GM19035 (cell line): ENCODE data around the gene TFDP1.

Experiments used
- ATAC-seq: cut with Tn5 transposase; IDR thresholded peaks from one replicate; pipeline ENCODE4 v1.9.1; 2021; ENCODE audit not compliant: unreplicated experiment

TFDP1 gene

DNA sequence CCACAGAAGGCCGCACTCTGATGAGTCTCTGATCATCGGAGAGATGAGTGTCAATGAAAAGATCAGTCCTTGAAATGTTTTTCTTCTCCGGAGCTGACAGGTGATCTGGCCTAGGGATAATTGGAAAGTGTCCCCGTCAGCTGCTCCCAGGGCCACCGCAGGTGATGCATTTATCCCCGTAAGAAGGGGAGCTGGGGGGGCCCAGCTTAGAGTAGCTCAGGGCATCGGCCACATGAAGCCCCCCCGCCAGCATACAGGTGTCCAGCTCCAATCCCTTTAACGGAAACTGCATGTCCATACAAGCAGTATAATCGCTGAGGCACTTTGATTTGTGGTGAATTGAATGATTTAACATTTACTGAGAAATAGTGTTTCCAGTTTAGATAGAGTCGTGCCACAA, 45.7 kb downstream of the TFDP1 start:
- ATAC-seq: no peak

DNA sequence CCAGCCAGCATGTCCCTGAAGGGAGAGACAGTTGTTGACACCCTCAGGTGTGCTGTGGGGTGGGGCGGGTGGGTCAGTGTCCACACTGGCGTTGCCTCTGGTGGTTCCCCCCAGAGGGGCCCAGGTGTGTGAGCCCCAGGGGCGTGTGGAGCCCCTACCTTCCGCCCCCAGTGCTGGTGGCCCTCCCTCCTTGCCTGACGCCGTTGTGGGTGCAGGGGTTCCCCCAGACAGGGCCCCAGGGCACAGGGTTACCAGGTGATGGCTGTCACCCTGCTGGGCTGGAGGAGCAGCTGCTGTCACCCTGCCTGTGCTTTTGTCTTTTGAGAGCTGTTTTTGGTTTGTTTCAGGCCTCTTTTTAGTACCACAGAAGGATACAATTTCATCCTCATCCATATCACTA, 46.3 kb downstream of the TFDP1 start:
- no peak for ATAC-seq

DNA sequence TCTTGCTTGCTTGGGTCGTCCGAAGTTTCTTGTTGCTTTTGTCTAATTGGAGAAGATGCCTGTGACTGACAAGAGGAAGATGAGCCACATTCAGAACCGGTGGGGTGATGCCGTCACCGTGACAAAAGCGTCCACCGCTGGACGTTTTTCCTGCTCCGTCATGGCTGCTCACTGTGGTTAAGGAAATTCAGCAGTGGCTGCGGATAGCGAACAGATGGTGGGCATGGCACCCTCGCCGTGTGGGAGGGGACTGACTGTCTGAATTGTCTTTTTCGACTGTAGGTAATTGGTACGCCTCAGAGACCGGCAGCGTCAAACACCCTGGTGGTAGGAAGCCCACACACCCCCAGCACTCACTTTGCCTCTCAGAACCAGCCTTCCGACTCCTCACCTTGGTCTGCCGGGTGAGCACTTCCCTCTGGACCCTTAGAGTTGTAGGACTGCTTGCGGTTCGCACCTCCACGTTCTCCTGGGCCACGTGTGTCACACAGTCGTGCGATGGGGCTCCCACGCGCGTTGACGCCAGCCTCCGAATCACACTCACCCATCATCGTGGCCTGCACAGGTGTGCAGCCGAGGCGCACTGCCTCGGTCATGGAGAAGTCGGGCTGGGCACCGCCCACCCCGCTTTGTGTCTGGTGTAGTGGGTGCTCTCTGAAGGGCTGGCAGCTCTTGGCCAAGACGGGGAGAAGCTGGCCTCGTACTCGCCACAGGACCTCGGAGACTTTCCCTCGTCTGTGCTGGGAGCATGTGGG, 47.0 kb downstream of the TFDP1 start:
- ATAC-seq: no peak

DNA sequence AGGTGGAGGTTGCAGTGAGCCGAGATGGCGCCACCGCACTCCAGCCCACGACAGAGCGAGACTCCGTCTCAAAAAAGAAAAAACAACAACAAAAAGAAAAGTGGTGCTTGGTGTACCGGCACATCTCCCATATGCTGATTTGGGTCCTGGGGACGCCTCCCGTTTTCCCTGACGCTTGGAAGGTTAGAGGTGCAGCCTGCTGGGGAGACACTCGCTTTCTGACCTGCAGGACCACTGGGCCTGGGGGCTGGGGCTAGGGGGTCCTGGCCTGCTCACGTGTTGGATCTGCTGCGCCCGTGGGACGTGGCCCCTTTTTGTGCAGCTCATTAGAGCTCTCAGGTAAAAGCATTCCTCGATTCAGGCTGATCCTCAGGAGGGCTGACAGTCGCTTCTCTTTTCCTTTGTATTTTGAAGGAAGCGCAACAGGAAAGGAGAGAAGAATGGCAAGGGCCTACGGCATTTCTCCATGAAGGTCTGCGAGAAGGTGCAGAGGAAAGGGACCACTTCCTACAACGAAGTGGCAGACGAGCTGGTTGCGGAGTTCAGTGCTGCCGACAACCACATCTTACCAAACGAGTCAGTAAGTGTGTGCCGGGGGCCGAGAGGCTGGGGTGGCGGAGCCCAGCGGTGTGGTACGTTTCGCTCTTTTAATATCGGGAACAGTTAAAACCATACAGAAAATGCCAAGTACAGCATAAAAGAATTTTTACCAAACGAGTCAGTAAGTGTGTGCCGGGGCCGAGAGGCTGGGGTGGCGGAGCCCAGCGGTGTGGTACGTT, 48.3 kb downstream of the TFDP1 start:
- no peak for ATAC-seq

DNA sequence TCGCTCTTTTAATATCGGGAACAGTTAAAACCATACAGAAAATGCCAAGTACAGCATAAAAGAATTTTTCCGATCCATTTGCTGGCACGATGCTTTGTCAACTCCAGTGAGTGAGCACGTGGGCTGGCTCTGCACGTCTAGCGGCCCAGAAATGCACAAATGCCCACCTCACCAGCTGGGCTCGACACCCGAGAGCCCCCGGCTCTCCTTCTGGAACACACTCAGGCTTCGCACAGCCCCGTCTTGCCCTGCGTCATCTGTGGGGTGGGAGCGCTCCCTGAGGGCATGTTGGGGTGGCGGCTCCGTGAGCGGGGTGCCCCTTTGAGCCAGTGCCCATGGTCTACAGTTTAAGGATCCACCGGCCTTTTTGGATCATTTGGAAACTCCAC, 48.9 kb downstream of the TFDP1 start:
- no peak for ATAC-seq

DNA sequence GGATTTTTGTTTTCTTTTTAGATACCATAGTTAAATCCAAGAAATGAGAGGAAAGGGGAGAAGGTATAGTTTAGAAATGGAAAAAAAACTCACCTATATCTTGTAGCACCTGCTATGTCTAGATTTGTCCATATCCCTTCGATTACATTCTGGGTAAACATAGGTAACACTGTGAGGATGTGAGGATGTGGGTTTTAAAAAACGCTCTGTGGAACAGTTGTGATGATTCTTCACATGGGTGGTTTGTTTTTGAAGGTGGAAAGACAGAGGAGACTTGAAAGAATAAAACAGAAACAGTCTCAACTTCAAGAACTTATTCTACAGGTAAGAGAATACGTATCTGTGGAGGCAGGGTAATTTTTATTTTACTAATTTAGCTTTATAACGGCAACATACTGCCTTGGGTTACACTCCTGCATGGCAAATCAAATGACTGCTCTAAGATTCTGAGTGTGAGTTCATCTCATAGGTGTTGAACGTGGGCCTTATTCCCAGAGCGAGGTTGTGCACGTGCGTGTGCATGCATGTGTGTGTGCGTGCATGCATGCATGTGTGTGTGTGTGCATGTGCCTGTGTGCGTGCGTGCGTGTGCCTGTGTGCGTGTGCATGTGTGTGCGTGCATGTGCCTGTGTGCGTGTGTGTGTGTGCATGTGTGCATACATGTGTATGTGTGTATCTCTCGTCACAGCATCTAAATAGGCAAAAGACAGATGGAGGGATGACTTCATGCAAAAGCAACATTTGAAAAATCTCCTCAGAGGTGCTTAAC, 49.9 kb downstream of the TFDP1 start:
- ATAC-seq: no peak

DNA sequence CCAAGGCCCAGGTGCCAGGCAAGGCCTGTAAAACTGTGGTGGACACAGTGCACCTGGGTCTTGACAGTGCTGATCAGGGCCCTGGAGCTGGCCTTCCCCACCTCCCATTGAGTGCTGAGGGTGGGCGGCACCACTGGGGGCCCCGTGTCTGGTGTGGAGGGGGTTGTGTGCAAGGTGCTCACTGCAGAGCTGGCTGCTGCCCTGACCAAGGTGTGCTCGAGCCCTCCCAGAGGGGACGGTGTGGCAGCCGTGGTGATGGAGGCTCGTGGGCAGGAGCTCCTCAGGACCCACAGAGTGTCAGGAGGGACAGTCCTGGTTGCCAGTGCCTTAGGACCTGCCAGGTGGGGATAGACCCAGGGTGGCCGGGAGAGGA, 50.5 kb downstream of the TFDP1 start:
- ATAC-seq: no peak

DNA sequence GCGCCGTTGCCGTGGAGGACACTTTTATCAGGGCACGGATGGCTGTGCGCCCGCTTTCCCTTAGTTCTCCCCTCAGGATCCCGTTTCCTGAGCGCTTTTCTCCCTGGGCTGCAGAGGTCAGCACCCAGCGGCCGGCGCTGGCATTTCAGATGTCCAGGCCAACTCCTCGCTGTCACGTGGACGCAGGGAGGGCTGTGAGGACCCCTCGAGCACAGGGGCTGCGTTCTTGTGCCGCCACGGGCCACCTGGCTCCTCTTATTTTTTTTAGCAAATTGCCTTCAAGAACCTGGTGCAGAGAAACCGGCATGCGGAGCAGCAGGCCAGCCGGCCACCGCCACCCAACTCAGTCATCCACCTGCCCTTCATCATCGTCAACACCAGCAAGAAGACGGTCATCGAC, 51.2 kb downstream of the TFDP1 start:
- no peak for ATAC-seq

DNA sequence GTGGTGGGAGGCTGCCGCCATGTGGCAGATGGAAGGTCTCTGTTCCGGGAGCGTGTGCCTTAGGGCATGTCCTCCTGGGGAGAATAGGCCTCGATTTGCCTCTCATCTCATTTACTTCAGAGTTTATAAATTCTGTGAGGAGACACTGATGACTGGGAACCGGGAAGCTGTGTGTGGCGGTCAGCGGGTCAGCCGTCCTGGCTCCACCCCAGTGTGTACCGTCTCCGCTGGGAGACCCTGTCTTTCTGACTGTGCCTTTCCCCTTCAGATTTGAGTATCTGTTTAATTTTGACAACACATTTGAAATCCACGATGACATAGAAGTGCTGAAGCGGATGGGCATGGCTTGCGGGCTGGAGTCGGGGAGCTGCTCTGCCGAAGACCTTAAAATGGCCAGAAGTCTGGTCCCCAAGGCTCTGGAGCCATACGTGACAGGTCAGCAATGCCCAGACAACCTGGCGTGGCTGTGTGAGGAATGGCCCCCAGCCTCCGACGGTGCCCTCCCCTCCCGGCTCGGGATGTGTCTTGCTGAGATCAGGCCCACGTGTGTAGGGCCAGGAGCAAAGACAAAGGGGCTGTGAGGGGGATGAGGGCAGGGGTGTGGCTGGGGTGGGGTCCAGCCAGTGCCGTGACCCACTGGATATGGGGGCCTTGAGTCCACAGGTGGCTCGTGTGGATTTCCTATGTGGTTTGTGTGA, 51.9 kb downstream of the TFDP1 start:
- ATAC-seq: no peak

DNA sequence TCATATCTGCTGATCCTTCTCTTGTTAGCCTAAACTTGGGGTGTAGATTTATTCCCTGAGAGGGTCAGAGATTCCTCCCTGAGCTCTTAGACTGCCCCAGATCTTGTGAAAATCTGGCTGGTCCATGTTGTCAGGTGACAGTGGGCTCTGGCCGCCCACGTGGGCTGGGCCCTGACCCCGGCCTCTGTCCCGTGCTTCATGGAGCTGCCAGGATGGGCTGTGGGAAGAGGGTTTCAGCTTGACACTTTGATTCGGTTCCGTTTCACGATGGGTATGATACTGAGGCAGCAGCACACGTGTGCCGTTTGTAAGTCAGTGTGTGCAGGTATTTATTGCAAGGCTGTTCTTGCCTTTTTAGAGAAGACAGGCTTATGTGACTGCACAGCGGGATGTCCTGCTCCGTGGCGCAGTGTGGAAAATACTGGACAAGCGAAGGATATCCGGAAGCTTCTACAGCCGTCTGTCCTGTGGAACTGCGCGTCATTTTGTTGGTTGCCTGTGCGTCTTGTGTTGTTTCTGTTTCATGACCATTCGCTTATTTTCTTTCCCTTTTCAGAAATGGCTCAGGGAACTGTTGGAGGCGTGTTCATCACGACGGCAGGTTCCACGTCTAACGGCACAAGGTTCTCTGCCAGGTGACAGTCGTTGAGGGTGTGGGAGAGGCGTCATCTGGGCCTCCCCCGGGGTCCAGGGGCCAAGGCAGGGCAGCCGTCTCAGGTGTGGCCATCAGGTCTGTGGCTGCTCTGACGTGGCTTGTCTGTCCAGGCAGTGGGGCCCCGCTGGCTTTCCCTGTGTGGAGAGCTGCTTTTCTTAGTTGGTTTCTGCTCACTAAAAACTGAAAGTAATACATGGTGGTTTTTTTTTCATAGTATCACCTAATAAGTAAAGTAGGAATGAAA, 53.0 kb downstream of the TFDP1 start:
- ATAC-seq: no peak

DNA sequence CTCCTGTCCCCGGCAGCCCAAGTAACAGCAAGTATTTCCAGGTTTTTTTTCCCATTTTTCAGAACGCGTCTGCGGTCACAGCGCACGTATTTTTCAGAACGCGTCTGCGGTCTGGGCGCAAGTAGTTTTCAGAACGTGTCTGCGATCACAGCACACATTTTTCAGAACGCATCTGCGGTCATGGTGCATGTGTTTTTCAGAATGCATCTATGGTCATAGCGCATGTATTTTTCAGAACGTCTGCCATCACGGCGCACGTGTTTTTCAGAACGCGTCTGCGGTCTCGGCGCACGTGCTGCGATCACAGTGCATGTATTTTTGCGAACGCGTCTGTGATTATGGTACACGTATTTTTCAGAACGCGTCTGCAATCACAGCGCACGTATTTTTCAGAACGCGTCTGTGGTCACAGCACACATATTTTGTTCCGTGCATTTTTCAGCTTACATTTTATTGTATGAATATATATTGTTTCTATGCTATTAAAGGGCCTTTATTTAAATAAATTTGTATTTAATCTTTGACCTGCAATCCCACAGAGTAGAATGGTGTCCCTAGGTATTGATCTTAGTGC, 53.7 kb downstream of the TFDP1 start:
- ATAC-seq: no peak

DNA sequence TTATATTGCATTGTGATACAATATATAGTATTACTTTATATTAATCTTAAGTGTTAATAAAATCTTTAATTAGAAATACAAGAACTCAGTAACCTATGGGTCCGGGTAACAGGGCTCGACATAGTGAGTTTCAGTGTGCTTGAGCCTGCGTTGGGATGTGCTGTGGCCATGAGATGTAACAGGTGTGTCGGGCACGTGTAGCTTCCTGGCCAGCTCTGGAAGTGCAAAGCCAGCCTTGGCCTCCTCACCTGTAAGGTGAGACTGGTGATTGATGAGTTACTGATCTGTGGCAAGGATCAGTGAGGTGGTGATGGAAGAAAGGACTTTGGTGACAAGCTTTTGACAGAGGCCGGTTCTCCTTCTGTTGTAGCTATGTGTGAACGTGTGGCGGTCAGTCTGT, 54.3 kb downstream of the TFDP1 start:
- ATAC-seq: no peak

DNA sequence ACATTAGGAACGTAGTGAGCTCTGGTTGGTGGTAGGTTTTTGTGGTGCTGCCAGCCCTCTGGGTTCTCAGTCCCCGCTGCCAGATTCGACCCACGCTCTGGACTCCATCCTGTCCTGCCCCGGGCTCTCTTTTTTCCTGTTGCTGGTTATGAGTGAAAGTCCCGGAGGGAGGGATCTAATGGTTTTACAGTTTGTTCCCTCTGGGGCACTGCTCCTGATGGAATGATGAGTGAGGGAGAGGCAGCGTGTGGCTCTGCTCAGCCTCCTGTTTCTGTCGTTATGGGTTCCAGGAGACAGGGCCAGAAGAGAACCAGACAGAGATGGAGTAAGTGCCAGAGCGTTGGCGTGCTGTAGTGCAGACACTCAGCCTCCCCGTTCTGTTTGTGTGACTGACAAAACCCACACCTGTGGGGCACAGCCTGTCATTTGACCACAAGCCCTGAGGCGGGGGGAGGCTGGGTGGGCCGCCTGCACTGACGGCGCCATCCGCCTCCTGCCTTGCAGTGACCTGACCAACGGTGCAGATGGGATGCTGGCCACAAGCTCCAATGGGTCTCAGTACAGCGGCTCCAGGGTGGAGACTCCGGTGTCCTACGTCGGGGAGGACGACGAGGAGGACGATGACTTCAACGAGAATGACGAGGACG, 55.2 kb downstream of the TFDP1 start:
- ATAC-seq: no peak

DNA sequence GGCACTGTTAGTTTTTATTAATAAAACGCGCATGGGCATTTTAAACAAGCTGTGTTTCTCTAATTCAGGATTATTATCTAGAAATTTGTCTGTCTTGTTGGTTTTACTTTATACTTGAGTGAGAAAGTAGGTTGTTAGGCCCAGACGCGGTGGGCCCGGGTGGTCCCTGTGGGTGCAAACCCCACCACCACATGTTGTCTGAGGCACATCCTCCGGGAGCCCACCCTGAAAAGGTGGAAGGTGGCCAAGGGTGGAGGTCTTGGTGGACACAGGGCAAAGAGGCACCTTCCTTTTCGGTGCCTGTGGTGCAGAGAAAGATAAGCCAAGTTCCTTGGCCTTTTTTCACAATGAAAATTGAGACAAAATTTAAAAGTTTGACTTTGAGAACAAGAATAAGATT, 56.9 kb downstream of the TFDP1 start:
- ATAC-seq: no peak

DNA sequence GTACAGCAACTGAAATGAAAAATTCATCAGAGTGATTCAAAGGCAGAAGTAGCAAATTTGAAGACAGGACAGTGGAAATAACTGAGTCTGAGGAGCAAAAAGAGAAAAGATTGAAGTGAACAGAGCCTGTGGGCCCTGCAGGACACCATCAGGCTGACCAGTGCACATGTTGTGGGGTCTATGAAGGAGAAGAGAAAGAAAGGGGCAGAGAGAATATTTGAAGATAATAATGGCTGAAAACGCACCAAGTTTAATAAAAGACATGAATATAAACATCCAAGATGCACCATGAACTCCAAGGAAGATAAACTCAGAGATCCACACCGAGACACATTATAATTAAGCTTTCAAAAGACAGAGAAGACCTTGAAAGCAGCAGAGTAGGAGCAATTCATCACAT, 58.0 kb downstream of the TFDP1 start:
- no peak for ATAC-seq

DNA sequence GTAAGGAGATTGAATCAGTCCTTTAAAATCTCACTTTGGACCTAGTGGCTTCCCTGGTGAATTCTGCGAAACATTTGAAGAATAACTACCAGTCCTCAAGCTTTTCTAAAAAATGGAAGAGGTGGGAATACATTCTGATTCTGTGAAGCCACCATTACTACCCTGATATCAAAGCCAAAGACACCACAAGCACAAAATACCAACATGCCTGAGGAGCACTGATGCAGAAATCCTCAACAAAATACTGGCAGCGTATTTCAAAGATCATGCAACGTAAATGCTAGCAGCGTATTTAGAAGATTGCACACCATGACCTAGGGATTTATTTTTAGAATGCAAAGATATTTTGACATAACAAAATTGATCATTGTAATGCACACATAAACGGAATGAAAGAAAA, 59.0 kb downstream of the TFDP1 start:
- ATAC-seq: no peak

DNA sequence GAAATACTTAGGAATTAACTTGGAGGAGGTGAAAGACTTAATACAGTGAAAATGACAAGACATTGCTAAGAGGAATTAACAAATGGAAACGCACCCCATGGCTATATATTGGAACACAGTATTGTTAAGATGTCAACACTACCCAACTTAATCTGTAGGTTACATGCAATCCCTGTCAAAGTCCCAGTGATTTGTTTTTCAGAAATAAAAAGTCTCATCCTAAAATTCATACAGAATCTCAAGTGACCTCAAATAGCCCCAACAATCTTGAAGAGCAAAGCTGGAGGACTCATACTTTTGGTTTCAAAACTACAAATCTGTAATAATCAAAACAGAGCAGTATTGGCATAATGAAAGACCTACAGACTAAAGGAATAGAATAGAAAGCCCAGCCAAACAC, 60.2 kb downstream of the TFDP1 start:
- no peak for ATAC-seq

DNA sequence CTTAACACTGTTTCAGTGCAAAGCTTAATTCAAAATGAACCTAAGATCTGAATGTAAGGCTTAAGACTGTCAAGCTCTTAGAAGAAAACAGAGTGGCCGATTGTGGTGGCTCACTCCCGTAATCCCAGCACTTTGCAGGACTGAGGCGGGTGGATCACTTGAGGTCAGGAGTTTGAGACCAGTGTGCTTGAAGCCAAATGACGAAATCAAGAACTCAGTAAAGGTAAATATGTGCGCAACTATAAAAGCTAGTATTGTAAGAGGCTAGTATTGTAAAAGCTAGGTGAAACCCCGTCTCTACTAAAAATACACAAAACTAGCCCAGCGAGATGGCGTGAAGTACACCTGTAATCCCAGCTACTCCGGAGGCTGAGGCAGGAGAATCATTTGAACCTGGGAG, 60.8 kb downstream of the TFDP1 start:
- no peak for ATAC-seq

DNA sequence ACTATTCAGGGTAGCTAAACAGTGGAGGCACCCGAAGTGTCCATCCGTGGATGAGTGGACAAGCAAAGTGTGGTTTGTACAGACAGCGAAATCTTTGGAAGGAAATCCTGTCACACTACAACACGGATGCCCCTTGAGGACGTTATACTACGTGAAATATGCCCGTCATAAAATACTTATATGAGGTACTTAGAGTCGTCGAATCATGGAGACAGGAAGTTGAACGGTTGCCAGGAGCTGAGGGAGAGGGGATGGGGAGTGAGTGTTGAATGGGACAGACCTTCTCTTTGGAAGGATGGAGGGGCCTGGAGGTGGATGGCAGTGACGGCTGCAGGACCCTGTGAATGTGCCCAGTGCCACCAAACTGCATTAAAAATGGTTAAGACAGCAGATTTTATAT, 61.8 kb downstream of the TFDP1 start:
- ATAC-seq: no peak

DNA sequence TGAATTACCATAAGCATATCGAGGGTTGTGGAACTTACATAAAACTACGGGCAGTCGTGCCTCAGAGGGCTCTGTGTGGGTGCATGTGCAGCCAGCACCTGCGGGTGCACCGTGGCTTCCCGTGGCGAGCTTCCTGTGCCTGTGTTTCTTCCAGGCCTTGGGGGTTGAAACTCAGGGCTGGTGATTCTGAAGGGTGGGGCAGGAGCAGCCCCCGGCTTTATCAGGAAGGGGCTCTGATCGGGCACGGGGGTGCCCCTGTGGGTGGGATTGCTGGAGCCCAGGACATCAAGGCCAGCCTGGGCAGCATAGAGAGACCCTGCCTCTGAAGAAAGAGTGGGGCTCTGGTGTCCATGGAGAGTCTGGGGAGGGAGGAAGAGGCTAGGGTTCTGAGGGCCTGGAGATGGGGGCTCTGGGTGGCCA, 62.4 kb downstream of the TFDP1 start:
- no peak for ATAC-seq
